ENCODE measurements around the gene LRMDA.
A peak's percentile ranks its signal among the peaks of the same experiment; 100 is the strongest.

LRMDA gene

GRCh38 chr10:75916906-75917305, 485.5 kb downstream of the LRMDA start:
- no peak for TF ChIP-seq CTCF (conservative IDR thresholded peaks at IDR 0.05; ENCODE audit: low read length)
- Histone ChIP-seq H3K4me3 (ENCODE audit: low read length, poor library complexity, severe bottlenecking) (no peak overlapping the region), H3K27me3 (ENCODE audit: insufficient read depth, low read length, poor library complexity, severe bottlenecking) (no peaks in the 10 kb centered on the region), H4K20me1 (ENCODE audit: insufficient read depth, low read length, poor library complexity, severe bottlenecking) (no peaks in the 10 kb centered on the region), H3K4me2 (ENCODE audit: low read depth, low read length, poor library complexity, severe bottlenecking) (no peak overlapping the region), H3K9ac (ENCODE audit: low read depth, low read length, poor library complexity, severe bottlenecking) (no peak overlapping the region), H3K9me3 (ENCODE audit: insufficient read depth, low read depth, low read length) (no peaks in the 10 kb centered on the region), H2AFZ (ENCODE audit: low read length) (no peak overlapping the region), H3K79me2 (ENCODE audit: insufficient read depth, low read length) (no peaks in the 10 kb centered on the region), H3F3A (ENCODE audit: low read depth) (no peaks in the 10 kb centered on the region), H3K36me3 (ENCODE audit: insufficient read depth, low read length) (no peaks in the 10 kb centered on the region), H3K4me1 (ENCODE audit: insufficient read depth, low read length, poor library complexity, severe bottlenecking) (no peaks in the 10 kb centered on the region), H3K9me2 (replicated peaks; ENCODE audit: low read depth, low read length) (no peaks in the 10 kb centered on the region)

GRCh38 chr10:75919913-75920312, 488.5 kb downstream of the LRMDA start:
- no peaks in the 10 kb centered on the region for H4K20me1 ChIP-seq (ENCODE audit: insufficient read depth, low read length, poor library complexity, severe bottlenecking)
- no peak for TF ChIP-seq EZH2phosphoT487 (IDR thresholded peaks at IDR 0.05; ENCODE audit: borderline replicate concordance)
- TF ChIP-seq CTCF (conservative IDR thresholded peaks at IDR 0.05; ENCODE audit: low read length), result no peak

GRCh38 chr10:75922435-75922834, 491.0 kb downstream of the LRMDA start:
- Histone ChIP-seq H3K4me3 (ENCODE audit: low read length, poor library complexity, severe bottlenecking) (no peak overlapping the region), H4K20me1 (ENCODE audit: insufficient read depth, low read length, poor library complexity, severe bottlenecking) (no peaks in the 10 kb centered on the region), H3K9me2 (replicated peaks; ENCODE audit: low read depth, low read length) (no peaks in the 10 kb centered on the region), H3K79me2 (ENCODE audit: insufficient read depth, low read length) (no peaks in the 10 kb centered on the region), H3K9me3 (ENCODE audit: insufficient read depth, low read depth, low read length) (no peaks in the 10 kb centered on the region), H3K4me1 (ENCODE audit: insufficient read depth, low read length, poor library complexity, severe bottlenecking) (no peaks in the 10 kb centered on the region), H3K4me2 (ENCODE audit: low read depth, low read length, poor library complexity, severe bottlenecking) (no peak overlapping the region), H3K9ac (ENCODE audit: low read depth, low read length, poor library complexity, severe bottlenecking) (no peak overlapping the region), H3F3A (ENCODE audit: low read depth) (no peaks in the 10 kb centered on the region), H2AFZ (ENCODE audit: low read length) (no peak overlapping the region), H3K27me3 (ENCODE audit: insufficient read depth, low read length, poor library complexity, severe bottlenecking) (no peaks in the 10 kb centered on the region), H3K36me3 (ENCODE audit: insufficient read depth, low read length) (no peaks in the 10 kb centered on the region)
- peak; percentile 46 for TF ChIP-seq CTCF (conservative IDR thresholded peaks at IDR 0.05; ENCODE audit: low read length)
- TF ChIP-seq EZH2phosphoT487 (IDR thresholded peaks at IDR 0.05; ENCODE audit: borderline replicate concordance), result no peak

More at GRCh38 chr10:75919913-75920312, 488.5 kb downstream of the LRMDA start:
- no peaks in the 10 kb centered on the region for H3K4me1 ChIP-seq (ENCODE audit: insufficient read depth, low read length, poor library complexity, severe bottlenecking)
- no peaks in the 10 kb centered on the region for H3K79me2 ChIP-seq (ENCODE audit: insufficient read depth, low read length)
- no peaks in the 10 kb centered on the region for H3F3A ChIP-seq (ENCODE audit: low read depth)
- H3K27me3 ChIP-seq (ENCODE audit: insufficient read depth, low read length, poor library complexity, severe bottlenecking), result no peaks in the 10 kb centered on the region
- H3K9me3 ChIP-seq (ENCODE audit: insufficient read depth, low read depth, low read length), result no peaks in the 10 kb centered on the region
- no peak overlapping the region for H2AFZ ChIP-seq (ENCODE audit: low read length)
- no peak overlapping the region for H3K4me2 ChIP-seq (ENCODE audit: low read depth, low read length, poor library complexity, severe bottlenecking)
- H3K9ac ChIP-seq (ENCODE audit: low read depth, low read length, poor library complexity, severe bottlenecking), result no peak overlapping the region
- no peak overlapping the region for H3K4me3 ChIP-seq (ENCODE audit: low read length, poor library complexity, severe bottlenecking)
- H3K9me2 ChIP-seq (replicated peaks; ENCODE audit: low read depth, low read length), result no peaks in the 10 kb centered on the region
- no peaks in the 10 kb centered on the region for H3K36me3 ChIP-seq (ENCODE audit: insufficient read depth, low read length)

Measured in Loucy (cell line).